K562 treated with DMSO at 1 percent for 48 hours (cell line): ENCODE data around the gene FRAS1. TPM values are rescaled to one million over a fixed set of nuclear protein-coding genes. Genes with fewer than 3 reads are reported as not detected.

Experiments used
- total RNA-seq: library from RNA; unstranded; fragments of 300-600 nt; gene quantifications from 2 replicates; pipeline ENCODE4 v1.2.3, GENCODE V29; 2022; ENCODE audit warnings: low replicate concordance; ENCODE audit errors: extremely low read depth

Gene FRAS1
- total RNA-seq: not detected in 2 replicates

GRCh38 chr4:78057135-78057599, at the start of gene FRAS1:
FRAS1 (plus strand) TSS chr4:78057323; CDS start chr4:78058010, 687 bp downstream.

GRCh38 chr4:78551420-78552351, 494.6 kb downstream of the FRAS1 start, which contains the start of gene ANXA3:
ANXA3 (plus strand) TSS chr4:78551770; CDS start chr4:78554474, 2,704 bp downstream.

Other genes with a start within 250 kb of the FRAS1 start
- not detected in 2 replicates for gene CNOT6L, start 238.0 kb upstream of the FRAS1 start, total RNA-seq
- gene MRPL1, start 194.5 kb upstream of the FRAS1 start, total RNA-seq: not detected in 2 replicates